Urothelium cell line (cell line): ENCODE results near the gene TTC7B.

Source experiments
- DNase-seq: peaks from one replicate; pipeline ENCODE4 v3.0.0; 2011; ENCODE audit warnings: low spot score, mixed read lengths
- FAIRE-seq: peaks from 2 replicates; lab custom pipeline; 2011; peaks lifted over from hg19 to GRCh38; lab: Jason Lieb, UNC

Gene TTC7B

GRCh38 chr14:90743826-90744225, 72.4 kb downstream of the TTC7B start:
- no peak for DNase-seq
- FAIRE-seq: no peak

DNA sequence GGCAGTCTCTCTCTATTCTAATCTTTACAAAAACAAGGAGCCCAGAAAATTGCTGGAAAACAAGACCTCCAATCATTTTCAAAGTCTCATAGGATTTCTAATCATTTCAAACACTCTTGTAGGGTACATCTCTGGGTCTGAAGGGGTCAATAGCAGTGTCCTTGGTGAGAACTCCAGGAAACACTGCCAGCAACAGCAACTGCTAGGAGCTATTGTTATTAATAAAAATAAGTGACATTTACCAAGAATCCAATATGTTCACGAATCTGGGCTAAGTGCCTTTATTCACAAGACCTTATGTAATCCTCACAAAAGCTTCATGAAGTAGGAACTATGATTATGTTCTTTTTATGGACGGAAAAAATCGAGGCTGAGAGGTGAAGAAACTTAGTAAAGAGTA, 72.8 kb downstream of the TTC7B start:
- no peak for DNase-seq
- no peak for FAIRE-seq

GRCh38 chr14:90742729-90743128, 73.5 kb downstream of the TTC7B start:
- no peak for DNase-seq
- FAIRE-seq: no peak

DNA sequence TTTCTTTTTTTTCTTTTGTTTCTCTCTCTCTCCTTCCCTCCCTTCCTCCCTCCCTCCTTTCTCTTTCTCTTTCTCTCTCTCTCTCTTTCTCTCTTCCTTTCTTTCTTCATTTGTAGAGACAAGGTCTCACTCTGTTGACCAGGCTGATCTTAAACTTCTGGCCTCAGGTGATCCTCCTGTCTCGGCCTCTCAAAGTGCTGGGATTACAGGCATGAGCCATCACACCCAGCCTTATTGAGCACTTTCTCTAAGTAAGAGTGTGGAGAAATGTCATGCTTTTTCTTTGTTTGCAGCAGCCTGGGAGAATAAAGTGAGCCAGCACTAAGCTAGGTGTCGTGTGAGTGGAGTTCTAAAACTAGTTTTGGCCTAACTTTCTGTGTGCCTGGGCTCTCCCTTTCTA, 74.0 kb downstream of the TTC7B start:
- FAIRE-seq: no peak
- DNase-seq: no peak

DNA sequence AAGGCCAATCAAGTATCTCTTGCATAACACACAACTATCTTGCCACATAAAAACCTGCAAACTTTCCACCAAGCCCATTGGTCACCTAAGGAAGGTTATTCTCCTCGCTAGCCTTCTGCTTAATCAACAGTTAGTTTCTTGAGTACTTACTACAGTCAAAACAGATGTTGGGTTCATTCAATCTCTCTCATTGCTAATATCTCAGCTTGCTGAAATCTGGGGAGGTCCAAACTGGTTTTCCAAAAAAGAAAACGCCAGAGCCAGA, 74.6 kb downstream of the TTC7B start:
- FAIRE-seq: no peak
- no peak for DNase-seq

GRCh38 chr14:90740946-90741681, 75.1 kb downstream of the TTC7B start:
- no peak for DNase-seq
- no peak for FAIRE-seq

DNA sequence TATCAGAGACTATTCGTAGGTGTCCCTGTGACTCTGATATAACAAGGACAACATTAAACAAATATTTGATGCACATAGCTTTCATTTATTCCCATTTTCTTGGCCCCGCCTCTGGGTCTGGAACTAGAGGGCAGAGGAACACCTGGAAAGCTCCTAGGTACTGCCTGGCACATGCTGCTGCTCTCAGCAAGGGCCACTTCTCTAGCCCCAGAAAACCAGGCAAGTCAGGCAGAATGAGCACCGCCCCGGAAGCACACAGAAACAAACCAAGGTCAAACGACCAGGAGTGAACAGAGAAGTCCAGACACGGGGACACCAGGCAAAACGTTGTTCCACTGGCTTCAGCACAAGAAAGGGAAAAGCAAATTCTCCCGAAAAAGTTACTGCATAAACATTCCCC, 76.1 kb downstream of the TTC7B start:
- DNase-seq: no peak
- no peak for FAIRE-seq

DNA sequence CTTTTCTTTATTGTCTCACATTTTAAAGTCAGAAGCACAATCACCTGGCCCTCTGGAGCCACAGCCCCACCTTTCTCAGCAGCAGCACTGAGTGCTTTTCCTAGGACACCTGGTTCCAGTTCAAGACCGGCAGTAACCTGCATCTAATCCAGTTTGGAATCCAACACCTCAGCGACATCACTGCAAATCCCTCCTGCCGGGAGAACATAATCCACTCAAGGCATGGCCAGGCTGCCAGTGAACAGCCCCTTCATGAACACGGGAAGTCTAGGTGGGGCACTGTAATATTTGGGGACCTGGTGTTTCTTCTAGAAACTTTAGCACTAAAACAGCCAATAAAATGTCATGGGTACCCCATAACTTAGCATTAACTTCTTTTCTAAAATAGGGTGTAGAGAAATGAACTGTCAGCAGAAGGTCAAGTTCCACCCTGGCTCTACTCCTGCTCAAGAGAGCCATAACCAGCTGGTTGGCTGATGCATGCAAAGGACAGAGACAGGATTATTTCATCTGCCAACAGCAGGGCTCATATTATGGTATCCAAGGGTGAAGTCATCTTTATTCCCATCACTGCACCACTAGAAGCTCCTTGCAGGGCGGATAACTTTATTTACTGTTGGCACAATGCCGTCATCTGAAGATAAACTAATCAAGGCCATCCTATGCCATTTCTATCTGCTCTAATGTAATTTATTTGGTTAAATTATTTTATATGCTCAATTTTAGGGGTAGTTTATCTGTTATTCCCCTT, 76.7 kb downstream of the TTC7B start:
- DNase-seq (no peak), FAIRE-seq (no peak)

GRCh38 chr14:90733139-90733808, 83.0 kb downstream of the TTC7B start:
- no peak for FAIRE-seq
- DNase-seq: no peak

- DNase-seq: no peak
- FAIRE-seq: no peak
These were observed 83.5 kb downstream of the TTC7B start for GRCh38 chr14:90732718-90733117.

DNA sequence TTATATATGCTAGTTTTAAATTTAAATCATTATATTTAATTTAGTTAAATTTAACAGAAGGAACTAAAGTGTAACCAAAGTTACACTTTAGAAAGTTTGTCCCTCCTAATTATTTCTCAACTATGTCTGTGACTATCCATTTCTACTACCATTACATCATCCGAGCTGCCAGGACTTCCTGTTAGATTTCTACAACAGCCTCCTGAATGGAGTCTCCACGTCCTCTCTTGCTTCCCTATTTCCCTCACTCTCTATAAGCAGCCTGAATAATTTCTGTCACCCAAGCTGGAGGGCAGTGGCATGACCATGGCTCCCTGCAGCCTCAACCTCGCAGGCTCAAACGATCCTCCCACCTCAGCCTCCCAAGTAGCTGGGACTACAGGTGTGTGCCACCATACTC, 84.1 kb downstream of the TTC7B start:
- DNase-seq (no peak), FAIRE-seq (no peak)

GRCh38 chr14:90731487-90731886, 84.7 kb downstream of the TTC7B start:
- no peak for FAIRE-seq
- no peak for DNase-seq

GRCh38 chr14:90730206-90730766, 85.9 kb downstream of the TTC7B start:
- DNase-seq (no peak), FAIRE-seq (no peak)

- no peak for FAIRE-seq
- no peak for DNase-seq
These were observed 87.3 kb downstream of the TTC7B start for GRCh38 chr14:90728951-90729350.

DNA sequence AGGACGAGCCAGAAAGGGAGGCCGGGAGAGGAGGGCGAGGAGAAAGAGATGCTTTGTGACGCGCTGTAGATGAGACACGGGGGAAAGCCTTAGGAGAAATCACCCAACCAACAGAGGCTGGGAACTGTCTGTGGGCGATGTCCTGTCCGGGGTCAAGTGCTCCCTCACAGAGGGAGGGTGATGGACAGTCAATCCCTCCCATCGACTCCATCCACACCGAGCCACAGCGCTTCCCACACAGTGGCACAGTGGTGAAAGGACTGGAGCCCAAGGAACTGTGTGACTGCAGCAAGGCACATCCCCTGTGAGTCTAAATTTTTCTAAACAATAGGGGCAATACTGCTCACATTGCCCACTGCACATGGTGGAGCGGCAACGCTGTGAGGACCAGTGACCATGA, 89.1 kb downstream of the TTC7B start:
- DNase-seq (no peak), FAIRE-seq (no peak)

- DNase-seq (peak; percentile 11), FAIRE-seq (no peak)
These were observed 89.6 kb downstream of the TTC7B start for GRCh38 chr14:90726656-90727055.

DNA sequence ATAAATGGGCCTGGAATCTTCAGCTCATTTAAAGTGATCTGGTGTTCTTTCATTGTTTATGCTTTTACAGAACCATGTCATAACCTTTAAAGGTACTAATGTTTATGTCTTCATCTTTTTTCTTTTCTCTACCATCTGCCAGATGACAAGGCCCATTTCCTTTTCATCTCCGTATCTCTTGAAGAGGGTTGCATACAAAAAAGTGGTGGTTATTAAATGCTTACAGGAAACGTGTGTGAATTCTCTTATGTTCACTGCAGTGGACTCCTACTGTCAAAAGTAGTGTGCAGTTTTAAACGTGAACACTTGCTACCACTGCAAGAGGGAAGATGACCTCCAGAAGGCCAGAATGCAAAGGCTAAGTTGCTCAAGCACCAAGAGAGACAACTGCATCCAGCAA, 91.4 kb downstream of the TTC7B start:
- FAIRE-seq (no peak), DNase-seq (no peak)

GRCh38 chr14:90722590-90722989, 93.6 kb downstream of the TTC7B start:
- FAIRE-seq: no peak
- DNase-seq: no peak

DNA sequence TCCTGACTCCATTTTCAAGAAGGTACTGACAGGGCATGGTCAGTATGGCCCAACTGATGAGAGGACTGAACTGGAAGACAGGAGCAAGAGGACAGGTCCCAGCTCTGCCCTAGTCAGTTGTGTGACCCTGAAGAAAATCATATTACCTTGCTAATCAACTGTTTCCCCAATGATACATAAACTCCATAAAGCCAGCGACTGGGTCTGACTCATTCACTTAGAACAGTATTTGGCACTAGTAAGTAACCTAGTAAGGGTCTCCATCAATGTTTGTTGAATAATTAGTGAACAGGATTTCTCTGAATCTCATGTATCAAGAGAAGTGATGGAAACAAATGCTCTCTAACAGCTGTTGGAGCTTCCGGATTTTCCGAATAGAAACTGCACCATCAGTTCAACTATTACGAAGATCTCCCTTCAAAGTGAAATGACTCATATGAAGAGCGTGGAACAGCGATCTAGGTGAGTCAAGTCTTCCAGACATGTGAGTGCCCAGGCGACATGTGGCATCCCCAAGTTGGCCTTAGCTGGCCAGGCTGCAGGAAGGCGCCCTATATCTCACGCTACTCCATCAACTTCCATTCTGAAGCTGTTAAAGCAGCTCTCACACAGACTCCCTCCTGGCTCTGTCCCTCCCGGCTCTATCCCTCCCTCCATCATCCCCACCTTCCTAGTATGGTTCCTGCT, 94.5 kb downstream of the TTC7B start:
- peak; percentile 30 for DNase-seq
- no peak for FAIRE-seq

DNA sequence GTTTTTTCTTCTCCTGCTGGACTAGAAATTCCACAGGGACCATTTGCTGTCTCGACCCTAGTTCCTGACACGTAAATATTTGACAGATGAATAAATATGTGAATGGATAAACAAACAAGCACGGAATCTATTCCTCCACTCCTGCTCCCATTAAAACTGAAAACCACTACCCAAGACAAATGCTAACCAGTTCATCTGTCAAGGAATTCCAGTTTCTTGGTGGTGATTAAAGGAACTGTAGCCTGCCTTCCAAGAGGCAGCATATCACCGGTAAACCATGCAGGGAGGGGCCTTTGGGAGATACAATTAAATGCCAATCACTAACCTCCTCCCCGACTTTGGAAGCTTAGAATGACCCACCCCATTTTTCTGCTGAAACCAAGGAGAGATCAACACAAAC, 95.4 kb downstream of the TTC7B start:
- FAIRE-seq (no peak), DNase-seq (no peak)

DNA sequence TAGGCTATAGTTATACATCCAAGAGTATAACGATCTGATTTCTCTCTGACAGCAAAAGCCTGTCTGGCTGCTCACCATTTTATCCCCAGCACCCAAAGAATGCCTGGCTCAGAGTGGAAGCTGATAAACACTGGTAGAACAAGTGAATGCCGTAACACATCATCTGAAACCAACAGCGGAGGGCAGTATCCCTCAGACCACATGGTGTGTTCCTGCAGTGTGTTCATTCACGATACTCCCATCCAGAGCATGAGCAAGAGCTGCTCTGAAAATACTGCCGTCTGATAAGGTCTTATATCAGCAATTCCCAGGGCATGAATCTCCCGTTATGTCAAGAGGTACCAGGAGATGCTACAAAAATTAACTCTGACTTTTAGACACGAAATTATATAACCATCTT, 95.9 kb downstream of the TTC7B start:
- DNase-seq: no peak
- FAIRE-seq: no peak
